Tibial artery (tissue), 4 donors: ENCODE measurements around the gene SCGB1C2.
"Not testable (repeated sequence)": the region's sequence is repeated elsewhere in the genome, so short reads cannot be mapped to it uniquely, and the experiment has no call there.

Source experiments
- DNase-seq, 2 donors: peaks; one replicate each; pipeline ENCODE4 v3.0.0-alpha.2; 2019
- H3K27ac ChIP-seq, 2 donors: fragments of 200-600 bp; sonication (generic) in 1 of 2; 1 replicate in 1 of 2; 2 replicates in 1 of 2; pipeline ENCODE4 v1.5.1; 2018 to 2019; ENCODE audit warnings: mild to moderate bottlenecking in 1 of 2
- H3K27me3 ChIP-seq, 2 donors: fragments of 200-600 bp; sonication (generic) in 1 of 2; one replicate each; pipeline versions ENCODE4 v1.5.1 to v1.6.0; 2016 to 2019
- H3K36me3 ChIP-seq, 3 donors: fragments of 200-600 bp; sonication (generic) in 2 of 3; one replicate each; pipeline ENCODE4 v1.5.1; 2016 to 2019; ENCODE audit warnings: mild to moderate bottlenecking in 2 of 3
- H3K4me1 ChIP-seq, 4 donors: fragments of 200-600 bp; sonication (generic) in 2 of 4; 1 replicate in 3 of 4; 2 replicates in 1 of 4; pipeline ENCODE4 v1.5.1; 2016 to 2019
- H3K4me3 ChIP-seq, 2 donors: fragments of 200-600 bp; sonication (generic) in 1 of 2; 1 replicate in 1 of 2; 2 replicates in 1 of 2; pipeline ENCODE4 v1.5.1; 2018 to 2019; ENCODE audit warnings: mild to moderate bottlenecking in 2 of 2
- H3K9me3 ChIP-seq, 3 donors: fragments of 200-600 bp; sonication (generic) in 1 of 3; one replicate each; pipeline ENCODE4 v1.5.1; 2016 to 2019
- intact Hi-C: fragments of 100-400 bp; cut with DNase I; formaldehyde crosslinking; loops from one replicate; pipeline ENCODE4 v1.15.0; 2023; ENCODE audit warnings: low total_unique reads
- TF ChIP-seq, protein P1 (sequence below), 2 experiments: fragments of 200-600 bp in 1 of 2; fragments of 450-650 bp in 1 of 2; IDR thresholded peaks; one replicate each; pipeline ENCODE4 v1.5.1; 2017 to 2019; ENCODE audit warnings: antibody characterized with exemption in 2 of 2, mild to moderate bottlenecking in 1 of 2, moderate library complexity in 1 of 2

The SCGB1C2 gene

DNA sequence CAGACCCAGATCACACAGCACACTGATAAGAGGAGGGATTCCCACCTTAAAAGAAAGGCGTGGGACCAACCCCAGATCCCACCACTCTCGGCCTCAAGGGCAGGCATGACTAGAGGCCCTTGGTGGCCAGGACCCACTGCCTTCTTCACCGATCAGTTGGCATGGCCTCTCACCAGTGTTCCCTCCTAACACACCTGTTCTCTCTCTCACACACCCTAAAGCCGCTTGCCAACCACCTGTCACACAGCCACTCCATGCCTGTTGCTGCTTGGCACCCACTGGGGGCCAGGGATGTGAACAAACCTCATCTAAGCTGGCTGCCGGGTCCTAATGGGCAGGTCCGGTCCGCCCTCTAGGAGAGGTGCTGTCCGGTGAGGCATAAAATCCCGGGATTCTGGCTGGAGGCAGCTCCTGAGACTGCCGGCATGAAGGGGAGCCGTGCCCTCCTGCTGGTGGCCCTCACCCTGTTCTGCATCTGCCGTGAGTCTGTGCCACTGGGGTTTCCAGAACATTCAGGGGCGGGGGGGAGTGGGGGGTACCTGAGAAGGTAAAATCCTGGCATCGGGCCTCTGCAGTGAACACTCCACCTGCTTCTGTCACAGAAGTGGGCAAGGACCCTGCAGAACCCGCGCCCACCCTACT is at the start of gene SCGB1C2:
Gene SCGB1C2 (plus strand): TSS at position 404 of the 642 bp plus-strand sequence. CDS start 22 bp downstream, at position 426.
- intact Hi-C loops = not testable (repeated sequence)

DNA sequence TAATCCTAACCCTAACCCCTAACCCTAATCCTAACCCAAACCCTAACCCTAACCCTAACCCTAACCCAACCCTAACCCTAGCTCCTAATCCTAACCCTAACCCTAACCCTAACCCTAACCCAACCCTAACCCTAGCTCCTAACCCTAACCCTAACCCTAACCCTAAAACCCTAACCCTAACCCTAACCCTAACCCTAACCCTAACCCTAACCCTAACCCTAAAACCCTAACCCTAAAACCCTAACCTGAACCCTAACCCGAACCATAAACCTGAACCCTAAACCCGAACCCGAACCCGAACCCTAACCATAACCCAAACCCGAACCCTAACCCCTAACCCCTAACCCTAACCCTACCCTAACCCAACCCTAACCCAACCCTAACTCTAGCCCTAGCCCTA is 24.3 kb upstream of the SCGB1C2 start:
- H3K4me3 ChIP-seq, H3K4me1 ChIP-seq, H3K27me3 ChIP-seq, DNase-seq, H3K9me3 ChIP-seq, H3K27ac ChIP-seq, intact Hi-C loops, H3K36me3 ChIP-seq: not testable (repeated sequence)

More for the DNA sequence above, at the start of gene SCGB1C2:
- H3K4me3 ChIP-seq, H3K4me1 ChIP-seq, H3K27ac ChIP-seq, H3K27me3 ChIP-seq, DNase-seq, H3K36me3 ChIP-seq, H3K9me3 ChIP-seq: not testable (repeated sequence)

DNA sequence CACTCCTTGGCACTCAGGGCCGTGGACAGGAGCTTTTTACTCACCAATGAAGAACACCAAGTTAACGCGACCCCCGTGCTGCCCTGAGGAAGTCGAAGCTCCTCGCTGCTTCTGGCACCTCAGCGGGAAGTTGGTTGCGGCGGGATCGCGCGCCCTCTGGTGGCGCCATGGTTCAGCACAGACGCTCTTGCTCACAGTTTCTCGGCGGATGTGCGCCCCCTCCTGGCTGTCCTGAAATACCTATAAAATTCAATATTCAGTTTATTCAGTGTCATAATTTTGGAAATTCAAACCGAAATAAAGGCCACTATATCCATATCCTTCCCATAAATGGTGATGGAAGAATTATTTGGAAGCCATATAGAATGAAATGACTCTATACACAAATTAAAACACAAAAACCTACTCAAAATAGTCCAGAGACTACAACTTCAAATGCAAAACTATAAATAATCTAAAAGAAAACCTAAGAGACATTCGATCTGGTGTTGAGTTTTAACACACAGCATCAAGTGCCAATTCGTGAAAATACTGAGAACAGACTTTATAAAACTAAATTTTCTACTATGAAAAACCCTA is 18.9 kb upstream of the SCGB1C2 start:
- intact Hi-C loops, H3K4me3 ChIP-seq, H3K4me1 ChIP-seq, H3K27ac ChIP-seq, H3K27me3 ChIP-seq, H3K36me3 ChIP-seq, H3K9me3 ChIP-seq: not testable (repeated sequence)
- TF ChIP-seq, protein P1, sequence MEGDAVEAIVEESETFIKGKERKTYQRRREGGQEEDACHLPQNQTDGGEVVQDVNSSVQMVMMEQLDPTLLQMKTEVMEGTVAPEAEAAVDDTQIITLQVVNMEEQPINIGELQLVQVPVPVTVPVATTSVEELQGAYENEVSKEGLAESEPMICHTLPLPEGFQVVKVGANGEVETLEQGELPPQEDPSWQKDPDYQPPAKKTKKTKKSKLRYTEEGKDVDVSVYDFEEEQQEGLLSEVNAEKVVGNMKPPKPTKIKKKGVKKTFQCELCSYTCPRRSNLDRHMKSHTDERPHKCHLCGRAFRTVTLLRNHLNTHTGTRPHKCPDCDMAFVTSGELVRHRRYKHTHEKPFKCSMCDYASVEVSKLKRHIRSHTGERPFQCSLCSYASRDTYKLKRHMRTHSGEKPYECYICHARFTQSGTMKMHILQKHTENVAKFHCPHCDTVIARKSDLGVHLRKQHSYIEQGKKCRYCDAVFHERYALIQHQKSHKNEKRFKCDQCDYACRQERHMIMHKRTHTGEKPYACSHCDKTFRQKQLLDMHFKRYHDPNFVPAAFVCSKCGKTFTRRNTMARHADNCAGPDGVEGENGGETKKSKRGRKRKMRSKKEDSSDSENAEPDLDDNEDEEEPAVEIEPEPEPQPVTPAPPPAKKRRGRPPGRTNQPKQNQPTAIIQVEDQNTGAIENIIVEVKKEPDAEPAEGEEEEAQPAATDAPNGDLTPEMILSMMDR (IDR thresholded peaks at IDR 0.05) = peak in 1 of 2 experiments; percentile 30
- DNase-seq = peak in 1 of 2 donors; percentile 49

DNA sequence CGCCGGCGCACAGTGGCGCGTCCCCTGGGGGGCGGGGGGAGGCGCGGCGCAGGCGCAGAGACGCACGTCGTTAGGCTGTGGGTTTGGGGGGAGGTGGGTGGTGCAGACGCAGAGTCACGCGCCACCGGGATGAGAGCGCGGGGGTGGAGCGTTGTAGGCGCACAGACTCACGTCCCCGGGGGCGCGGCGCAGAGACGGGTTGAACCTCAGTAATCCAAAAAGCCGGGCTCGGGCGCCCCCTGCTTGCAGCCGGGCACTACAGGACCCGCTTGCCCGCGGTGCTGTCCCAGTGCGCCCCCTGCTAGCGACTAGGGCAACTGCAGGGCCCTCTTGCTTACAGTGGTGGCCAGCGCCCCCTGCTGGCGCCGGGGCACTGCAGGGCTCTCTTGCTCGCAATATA is 3.4 kb upstream of the SCGB1C2 start:
- H3K9me3 ChIP-seq, H3K4me1 ChIP-seq, H3K27me3 ChIP-seq, intact Hi-C loops, H3K36me3 ChIP-seq, DNase-seq, H3K4me3 ChIP-seq, H3K27ac ChIP-seq: not testable (repeated sequence)

DNA sequence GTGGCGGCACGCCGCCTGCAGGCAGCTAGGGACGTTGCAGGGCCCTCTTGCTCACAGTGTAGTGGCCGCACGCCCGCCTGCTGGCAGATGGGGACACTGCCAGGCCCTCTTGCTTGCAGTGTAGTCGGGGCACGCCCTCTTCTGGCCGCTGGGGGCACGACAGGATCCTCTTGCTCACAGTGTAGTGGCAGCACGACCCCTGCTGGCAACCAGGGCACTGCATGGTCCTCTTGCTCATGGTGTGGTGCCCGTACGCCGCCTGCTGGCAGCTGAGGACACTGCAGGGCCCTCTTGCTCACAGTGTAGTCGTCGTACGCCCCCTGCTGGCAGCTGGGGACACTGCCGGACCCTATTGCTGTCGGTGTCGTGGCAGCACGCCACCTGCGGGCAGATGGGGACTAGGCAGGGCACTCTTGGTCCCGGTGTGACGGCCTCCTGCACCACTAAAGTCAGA is 3.0 kb upstream of the SCGB1C2 start:
- H3K27me3 ChIP-seq, DNase-seq, H3K27ac ChIP-seq, H3K4me1 ChIP-seq, H3K9me3 ChIP-seq, intact Hi-C loops, H3K36me3 ChIP-seq, H3K4me3 ChIP-seq: not testable (repeated sequence)

DNA sequence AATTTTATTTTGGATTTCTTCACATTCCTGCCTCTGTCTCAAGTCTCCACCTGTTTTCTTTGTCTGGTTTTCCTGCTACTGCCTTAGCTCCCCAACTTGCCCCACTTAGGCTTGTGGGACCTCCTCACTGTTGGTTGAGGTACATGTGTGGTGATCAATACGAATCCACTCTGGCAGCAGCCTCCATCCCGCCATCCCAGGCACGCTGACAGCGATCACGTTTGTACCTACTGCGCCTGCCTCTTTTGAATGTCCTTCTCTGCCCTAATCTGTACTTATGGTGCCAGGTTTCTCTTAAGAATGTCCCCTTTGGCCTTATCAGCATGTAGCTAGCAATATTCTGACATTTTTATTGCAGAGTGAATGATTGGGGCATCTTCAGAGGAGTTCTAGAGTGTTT is 2.3 kb upstream of the SCGB1C2 start:
- H3K9me3 ChIP-seq, intact Hi-C loops, H3K4me1 ChIP-seq, H3K27ac ChIP-seq, DNase-seq, H3K36me3 ChIP-seq, H3K27me3 ChIP-seq, H3K4me3 ChIP-seq: not testable (repeated sequence)

DNA sequence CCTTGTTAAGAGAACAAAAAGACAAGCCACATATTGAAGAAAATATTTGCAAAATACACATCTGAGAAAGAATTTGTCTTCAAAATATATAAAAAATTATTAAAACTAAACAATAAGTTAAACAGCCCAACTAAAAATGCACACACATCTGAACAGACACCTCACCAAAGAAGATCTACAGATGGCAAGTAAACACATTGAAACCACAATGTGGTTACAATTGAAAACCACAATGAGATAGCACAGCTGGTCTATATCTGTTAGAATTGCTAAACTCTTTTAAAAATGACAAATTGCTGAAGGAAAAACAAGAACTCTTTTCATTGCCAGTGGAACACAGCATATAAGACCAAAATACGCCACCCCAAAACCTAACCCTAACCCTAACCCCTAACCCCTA is 1.5 kb upstream of the SCGB1C2 start:
- H3K27ac ChIP-seq, H3K4me1 ChIP-seq, DNase-seq, H3K27me3 ChIP-seq, H3K9me3 ChIP-seq, intact Hi-C loops, H3K4me3 ChIP-seq, H3K36me3 ChIP-seq: not testable (repeated sequence)

DNA sequence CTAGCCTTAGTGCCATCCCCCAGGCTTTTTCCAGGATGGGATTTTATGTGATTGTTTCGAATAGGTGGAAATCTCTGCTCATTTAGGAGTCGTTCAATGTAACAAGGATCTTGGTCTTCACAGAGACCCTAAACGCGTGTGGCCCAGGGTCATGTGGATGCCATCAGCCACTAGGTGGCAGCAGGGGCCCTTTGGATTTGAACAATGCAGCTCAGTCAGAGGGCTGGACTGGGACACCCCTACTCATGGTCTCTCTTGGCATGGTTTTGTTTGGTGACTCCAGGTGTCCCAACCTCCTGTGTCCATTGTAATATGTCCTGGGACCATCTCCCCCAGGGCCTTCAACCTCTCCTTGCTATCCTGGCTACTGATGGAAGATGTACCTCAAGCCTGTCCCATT is 838 bp upstream of the SCGB1C2 start:
- DNase-seq = peak; percentile 64 to 81
- H3K4me1 ChIP-seq, H3K27ac ChIP-seq, H3K4me3 ChIP-seq, H3K27me3 ChIP-seq, intact Hi-C loops, H3K9me3 ChIP-seq, H3K36me3 ChIP-seq: not testable (repeated sequence)
- TF ChIP-seq, protein P1 (IDR thresholded peaks at IDR 0.05) = peak in 1 of 2 experiments; percentile 50

DNA sequence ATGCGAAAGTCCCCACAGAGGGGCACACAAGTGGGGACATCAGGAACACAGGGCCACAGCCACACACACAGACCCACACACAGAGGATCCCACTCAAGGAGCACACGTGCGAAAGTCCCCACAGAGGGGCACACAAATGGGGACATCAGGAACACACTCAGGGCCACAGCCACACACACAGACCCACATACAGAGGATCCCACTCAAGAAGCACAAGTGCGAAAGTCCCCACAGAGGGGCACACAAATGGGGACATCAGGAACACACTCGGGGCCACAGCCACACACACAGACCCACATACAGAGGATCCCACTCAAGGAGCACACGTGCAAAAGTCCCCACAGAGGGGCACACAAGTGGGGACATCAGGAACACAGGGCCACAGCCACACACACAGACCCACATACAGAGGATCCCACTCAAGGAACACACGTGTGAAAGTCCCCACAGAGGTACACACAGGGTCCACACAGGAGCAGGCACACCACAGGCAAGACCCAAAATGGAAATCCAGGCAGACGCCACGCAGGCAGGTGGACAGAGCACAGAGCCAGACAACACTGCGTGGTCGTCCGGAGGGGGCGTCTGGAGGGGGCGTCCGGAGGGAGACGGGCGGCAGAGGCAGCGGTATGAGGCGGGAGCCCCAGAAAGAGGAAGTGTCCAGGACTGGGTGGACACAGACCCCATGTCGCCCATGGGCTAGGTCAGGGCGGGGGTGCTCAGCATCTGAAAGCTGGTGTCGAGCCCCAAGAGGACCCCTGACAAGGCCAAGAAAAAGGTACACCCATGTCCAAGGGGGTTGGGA is 2.2 kb downstream of the SCGB1C2 start:
- H3K9me3 ChIP-seq, H3K27me3 ChIP-seq, H3K36me3 ChIP-seq, H3K27ac ChIP-seq, H3K4me3 ChIP-seq, H3K4me1 ChIP-seq, intact Hi-C loops: not testable (repeated sequence)
- peak in 1 of 2 donors; percentile 60 for DNase-seq
